ENCODE measurements around the gene RBM20.

GRCh38 chr10:110667620-110668343, 23.6 kb downstream of the RBM20 start:
- TF ChIP-seq, protein P1, sequence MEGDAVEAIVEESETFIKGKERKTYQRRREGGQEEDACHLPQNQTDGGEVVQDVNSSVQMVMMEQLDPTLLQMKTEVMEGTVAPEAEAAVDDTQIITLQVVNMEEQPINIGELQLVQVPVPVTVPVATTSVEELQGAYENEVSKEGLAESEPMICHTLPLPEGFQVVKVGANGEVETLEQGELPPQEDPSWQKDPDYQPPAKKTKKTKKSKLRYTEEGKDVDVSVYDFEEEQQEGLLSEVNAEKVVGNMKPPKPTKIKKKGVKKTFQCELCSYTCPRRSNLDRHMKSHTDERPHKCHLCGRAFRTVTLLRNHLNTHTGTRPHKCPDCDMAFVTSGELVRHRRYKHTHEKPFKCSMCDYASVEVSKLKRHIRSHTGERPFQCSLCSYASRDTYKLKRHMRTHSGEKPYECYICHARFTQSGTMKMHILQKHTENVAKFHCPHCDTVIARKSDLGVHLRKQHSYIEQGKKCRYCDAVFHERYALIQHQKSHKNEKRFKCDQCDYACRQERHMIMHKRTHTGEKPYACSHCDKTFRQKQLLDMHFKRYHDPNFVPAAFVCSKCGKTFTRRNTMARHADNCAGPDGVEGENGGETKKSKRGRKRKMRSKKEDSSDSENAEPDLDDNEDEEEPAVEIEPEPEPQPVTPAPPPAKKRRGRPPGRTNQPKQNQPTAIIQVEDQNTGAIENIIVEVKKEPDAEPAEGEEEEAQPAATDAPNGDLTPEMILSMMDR (IDR thresholded peaks at IDR 0.05), result no peak
- TF ChIP-seq POLR2A (IDR thresholded peaks at IDR 0.05), result no peak

Data from gastroesophageal sphincter (tissue), 3 donors.